ENCODE measurements around the gene XPO4.
"Not testable (repeated sequence)": the region's sequence is repeated elsewhere in the genome, so short reads cannot be mapped to it uniquely, and the experiment has no call there.

XPO4 gene

DNA sequence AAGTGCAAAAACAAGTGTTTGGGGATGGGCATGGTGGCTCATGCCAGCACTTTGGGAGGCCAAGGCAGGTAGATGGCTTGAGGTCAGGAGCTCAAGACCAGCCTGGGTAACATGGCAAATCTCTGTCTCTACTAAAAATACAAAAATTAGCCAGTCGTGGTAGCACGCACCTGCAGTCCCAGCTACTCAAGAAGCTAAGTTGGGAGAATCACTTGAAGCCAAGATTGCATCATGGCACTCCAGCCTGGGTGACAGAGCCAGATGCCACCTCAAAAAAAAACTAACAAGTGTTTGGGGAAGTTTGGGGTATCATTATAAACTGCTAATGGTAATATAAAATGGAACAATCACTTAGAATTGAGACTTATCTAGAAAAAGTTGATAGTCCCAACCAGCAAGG, 24.6 kb downstream of the XPO4 start:
- no peaks in the 10 kb centered on the region for H3K4me1 ChIP-seq (ENCODE audit: control insufficient read depth, insufficient read depth, low read length)
- H3K4me3 ChIP-seq (ENCODE audit: low read length), result no peak overlapping the region
- no peak overlapping the region for H3K9ac ChIP-seq (ENCODE audit: low read length)
- H3K27me3 ChIP-seq (ENCODE audit: control insufficient read depth, insufficient read depth, low read length), result no peaks in the 10 kb centered on the region
- H3K36me3 ChIP-seq (ENCODE audit: control insufficient read depth, insufficient read depth, low read length), result no peaks in the 10 kb centered on the region
- no peaks in the 10 kb centered on the region for H3K9me3 ChIP-seq (ENCODE audit: control insufficient read depth, low read length)

DNA sequence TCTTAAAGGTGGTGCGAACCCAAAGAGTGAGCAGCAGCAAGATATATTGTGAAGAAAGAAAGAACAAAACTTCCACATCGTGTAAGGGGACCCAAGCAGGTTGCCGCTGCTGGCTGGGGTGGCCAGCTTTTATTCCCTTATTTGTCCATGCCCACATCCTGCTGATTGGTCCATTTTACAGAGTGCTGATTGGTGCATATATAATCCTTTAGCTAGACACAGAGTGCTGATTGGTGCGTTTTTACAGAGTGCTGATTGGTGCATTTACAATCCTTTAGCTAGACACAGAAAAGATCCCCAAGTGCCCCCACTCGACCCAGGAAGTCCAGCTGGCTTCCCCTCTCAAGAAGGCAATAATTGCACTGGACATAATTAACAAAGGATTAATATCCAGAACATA, 25.7 kb downstream of the XPO4 start:
- H3K9me3 ChIP-seq (ENCODE audit: control insufficient read depth, low read length); H3K4me1 ChIP-seq (ENCODE audit: control insufficient read depth, insufficient read depth, low read length); H3K36me3 ChIP-seq (ENCODE audit: control insufficient read depth, insufficient read depth, low read length); H3K27me3 ChIP-seq (ENCODE audit: control insufficient read depth, insufficient read depth, low read length); H3K9ac ChIP-seq (ENCODE audit: low read length); H3K4me3 ChIP-seq (ENCODE audit: low read length): not testable (repeated sequence)

DNA sequence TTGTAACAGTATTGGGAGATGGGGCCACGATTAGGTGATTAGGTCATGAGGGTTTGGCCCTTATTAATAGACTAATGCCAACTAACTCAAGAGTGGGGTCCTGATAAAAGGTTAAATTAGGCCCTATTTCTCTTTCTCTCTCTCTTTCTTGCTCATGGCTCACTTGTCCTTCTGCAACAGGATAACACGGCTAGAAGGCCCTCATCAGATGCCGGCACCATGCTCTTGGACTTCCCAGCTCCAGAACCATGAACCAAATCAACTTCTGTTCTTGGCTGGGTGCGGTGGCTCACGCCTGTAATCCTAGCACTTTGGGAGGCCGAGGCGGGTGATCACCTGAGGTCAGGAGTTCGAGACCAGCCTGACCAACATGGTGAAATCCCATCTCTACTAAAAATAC, 28.1 kb downstream of the XPO4 start:
- H3K9ac ChIP-seq (ENCODE audit: low read length); H3K9me3 ChIP-seq (ENCODE audit: control insufficient read depth, low read length); H3K36me3 ChIP-seq (ENCODE audit: control insufficient read depth, insufficient read depth, low read length); H3K27me3 ChIP-seq (ENCODE audit: control insufficient read depth, insufficient read depth, low read length); H3K4me3 ChIP-seq (ENCODE audit: low read length); H3K4me1 ChIP-seq (ENCODE audit: control insufficient read depth, insufficient read depth, low read length): not testable (repeated sequence)

DNA sequence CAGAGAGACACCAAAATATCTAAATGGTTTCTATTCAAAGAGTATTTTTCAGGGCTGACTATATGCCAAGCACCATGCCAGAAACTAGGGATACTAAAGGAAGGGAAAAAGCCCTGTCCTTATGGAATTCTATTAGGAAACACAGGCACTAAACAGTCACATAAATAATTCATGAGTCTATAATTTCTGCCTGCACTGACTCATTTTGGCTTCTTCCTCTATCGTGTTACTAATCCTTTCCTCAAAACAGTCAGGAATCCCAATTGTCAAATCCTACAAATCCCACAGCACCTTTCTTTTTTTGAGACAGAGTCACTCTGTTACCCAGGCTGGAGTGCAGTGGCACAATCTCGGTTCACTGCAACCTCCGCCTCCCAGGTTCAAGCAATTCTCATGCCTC, 29.2 kb downstream of the XPO4 start:
- H3K4me1 ChIP-seq (ENCODE audit: control insufficient read depth, insufficient read depth, low read length), result no peaks in the 10 kb centered on the region
- no peak overlapping the region for H3K4me3 ChIP-seq (ENCODE audit: low read length)
- no peak overlapping the region for H3K9ac ChIP-seq (ENCODE audit: low read length)
- no peaks in the 10 kb centered on the region for H3K9me3 ChIP-seq (ENCODE audit: control insufficient read depth, low read length)
- no peaks in the 10 kb centered on the region for H3K36me3 ChIP-seq (ENCODE audit: control insufficient read depth, insufficient read depth, low read length)
- H3K27me3 ChIP-seq (ENCODE audit: control insufficient read depth, insufficient read depth, low read length), result no peaks in the 10 kb centered on the region

DNA sequence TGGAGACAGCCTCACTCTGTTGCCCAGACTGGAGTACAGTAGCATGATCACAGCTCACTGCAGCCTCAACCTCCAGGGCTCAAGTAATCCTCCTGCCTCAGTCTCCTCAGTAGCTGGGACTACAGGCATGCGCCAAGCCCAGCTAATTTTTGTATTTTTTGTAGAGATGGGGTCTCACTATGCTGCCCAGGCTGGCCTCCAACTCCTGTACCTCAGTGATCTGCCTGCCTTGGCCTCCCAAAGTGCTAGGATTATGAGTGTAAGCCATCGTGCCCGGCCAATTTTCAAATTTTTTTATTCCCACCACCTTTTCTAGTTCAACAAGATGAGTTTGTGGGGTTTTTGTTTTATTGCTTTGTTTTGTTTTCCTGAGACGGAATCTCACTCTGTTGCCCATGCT, 31.7 kb downstream of the XPO4 start:
- H3K4me1 ChIP-seq (ENCODE audit: control insufficient read depth, insufficient read depth, low read length), result no peaks in the 10 kb centered on the region
- H3K27me3 ChIP-seq (ENCODE audit: control insufficient read depth, insufficient read depth, low read length), result no peaks in the 10 kb centered on the region
- H3K9ac ChIP-seq (ENCODE audit: low read length), result no peak overlapping the region
- no peak overlapping the region for H3K4me3 ChIP-seq (ENCODE audit: low read length)
- H3K36me3 ChIP-seq (ENCODE audit: control insufficient read depth, insufficient read depth, low read length), result no peaks in the 10 kb centered on the region
- H3K9me3 ChIP-seq (ENCODE audit: control insufficient read depth, low read length), result no peaks in the 10 kb centered on the region

DNA sequence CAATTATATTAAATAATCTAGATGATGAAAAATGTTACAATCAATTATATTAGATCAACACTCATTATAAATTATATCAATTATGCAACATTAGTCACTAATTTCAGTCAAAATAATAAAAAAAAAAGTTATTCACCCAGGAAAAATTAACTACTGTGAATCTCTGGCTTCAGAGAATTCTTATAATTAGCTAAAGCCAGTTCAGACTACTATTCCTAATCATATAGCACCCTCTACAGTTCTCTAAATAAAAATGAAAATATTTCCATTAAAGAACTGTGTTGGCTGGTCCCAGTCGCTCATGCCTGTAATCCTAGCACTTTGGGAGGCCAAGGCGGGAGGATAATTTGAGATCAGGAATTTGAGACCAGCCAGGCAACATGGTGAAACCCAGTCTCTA, 33.0 kb downstream of the XPO4 start:
- Histone ChIP-seq H3K9me3 (ENCODE audit: control insufficient read depth, low read length) (no peaks in the 10 kb centered on the region), H3K36me3 (ENCODE audit: control insufficient read depth, insufficient read depth, low read length) (no peaks in the 10 kb centered on the region), H3K27me3 (ENCODE audit: control insufficient read depth, insufficient read depth, low read length) (no peaks in the 10 kb centered on the region), H3K4me3 (ENCODE audit: low read length) (no peak overlapping the region), H3K4me1 (ENCODE audit: control insufficient read depth, insufficient read depth, low read length) (no peaks in the 10 kb centered on the region), H3K9ac (ENCODE audit: low read length) (no peak overlapping the region)

DNA sequence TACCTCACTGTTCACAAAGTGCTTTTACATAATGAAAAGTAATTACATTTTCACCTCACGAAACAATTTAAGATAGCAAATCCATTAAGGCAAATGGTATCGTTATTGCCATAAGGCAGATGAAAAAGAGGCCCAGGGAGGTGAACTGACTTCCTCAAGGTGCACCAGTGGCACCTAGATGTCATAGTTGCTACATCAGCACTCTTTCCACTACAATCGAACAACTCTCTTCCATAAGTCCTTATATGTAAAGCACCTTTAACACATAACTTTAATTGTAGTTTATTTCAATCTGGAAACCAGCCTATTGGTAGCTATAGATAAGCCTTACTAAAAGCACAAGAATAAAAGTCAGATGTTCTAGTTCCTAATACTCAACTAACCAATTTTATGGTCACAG, 35.1 kb downstream of the XPO4 start:
- Histone ChIP-seq H3K36me3 (ENCODE audit: control insufficient read depth, insufficient read depth, low read length) (no peaks in the 10 kb centered on the region), H3K4me1 (ENCODE audit: control insufficient read depth, insufficient read depth, low read length) (no peaks in the 10 kb centered on the region), H3K4me3 (ENCODE audit: low read length) (no peak overlapping the region), H3K27me3 (ENCODE audit: control insufficient read depth, insufficient read depth, low read length) (no peaks in the 10 kb centered on the region), H3K9ac (ENCODE audit: low read length) (no peak overlapping the region), H3K9me3 (ENCODE audit: control insufficient read depth, low read length) (no peaks in the 10 kb centered on the region)

DNA sequence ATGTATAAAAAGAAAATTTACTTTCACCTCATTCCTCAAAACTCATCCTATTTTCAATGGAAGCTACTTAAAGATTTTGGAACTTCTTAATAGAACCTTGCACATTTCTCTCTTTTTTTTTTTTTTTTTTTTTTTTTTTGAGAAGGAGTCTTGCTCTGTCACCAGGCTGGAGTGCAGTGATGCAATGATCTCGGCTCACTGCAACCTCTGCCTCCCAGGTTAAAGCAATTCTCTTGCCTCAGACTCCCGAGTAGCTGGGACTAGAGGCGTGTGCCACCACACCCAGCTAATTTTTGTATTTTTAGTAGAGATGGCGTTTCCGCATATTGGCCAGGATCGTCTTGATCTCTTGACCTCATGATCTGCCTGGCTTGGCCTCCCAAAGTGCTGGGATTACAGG, 40.9 kb downstream of the XPO4 start:
- not testable (repeated sequence) for H3K27me3 ChIP-seq (ENCODE audit: control insufficient read depth, insufficient read depth, low read length); H3K36me3 ChIP-seq (ENCODE audit: control insufficient read depth, insufficient read depth, low read length); H3K9ac ChIP-seq (ENCODE audit: low read length); H3K4me3 ChIP-seq (ENCODE audit: low read length); H3K9me3 ChIP-seq (ENCODE audit: control insufficient read depth, low read length); H3K4me1 ChIP-seq (ENCODE audit: control insufficient read depth, insufficient read depth, low read length)

DNA sequence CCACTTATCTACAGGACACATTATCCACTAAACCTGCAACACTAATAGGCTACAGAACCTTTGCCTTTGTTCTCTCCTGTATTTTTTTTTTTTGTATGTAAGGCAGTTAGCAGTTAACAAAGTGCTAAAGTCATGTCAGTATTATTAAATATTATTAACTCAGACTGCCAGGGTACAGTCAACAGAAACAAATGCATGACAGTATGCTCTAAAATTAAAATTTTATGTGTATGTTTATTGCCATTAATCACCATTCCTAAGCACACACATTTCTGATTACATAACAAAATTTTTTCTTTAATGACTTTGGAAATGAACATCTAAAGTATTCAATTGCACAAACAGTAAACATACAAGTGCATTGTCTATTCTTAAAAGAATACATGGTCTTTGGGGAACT, 41.7 kb downstream of the XPO4 start:
- Histone ChIP-seq H3K27me3 (ENCODE audit: control insufficient read depth, insufficient read depth, low read length) (no peaks in the 10 kb centered on the region), H3K4me3 (ENCODE audit: low read length) (no peak overlapping the region), H3K4me1 (ENCODE audit: control insufficient read depth, insufficient read depth, low read length) (no peaks in the 10 kb centered on the region), H3K9ac (ENCODE audit: low read length) (no peak overlapping the region), H3K9me3 (ENCODE audit: control insufficient read depth, low read length) (no peaks in the 10 kb centered on the region), H3K36me3 (ENCODE audit: control insufficient read depth, insufficient read depth, low read length) (no peaks in the 10 kb centered on the region)

DNA sequence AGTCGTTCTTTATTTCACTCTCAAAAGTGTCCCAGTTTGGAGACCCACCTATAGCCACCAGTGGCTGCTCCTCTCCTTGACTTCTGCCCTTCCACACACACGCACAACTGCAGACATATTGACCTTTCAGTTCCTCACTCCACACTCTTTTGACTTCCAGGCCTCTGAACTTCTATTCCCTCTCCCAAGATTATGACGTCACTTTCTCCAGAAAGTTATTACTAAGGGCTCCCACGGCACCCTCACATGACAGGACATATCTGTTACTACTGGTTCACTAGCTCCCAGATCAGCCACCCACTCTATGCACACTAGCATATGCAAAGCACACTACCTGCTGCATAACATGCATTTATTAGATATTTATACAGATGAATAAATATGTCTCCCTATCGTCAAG, 45.9 kb downstream of the XPO4 start:
- Histone ChIP-seq H3K9ac (ENCODE audit: low read length) (no peak overlapping the region), H3K4me3 (ENCODE audit: low read length) (no peak overlapping the region), H3K4me1 (ENCODE audit: control insufficient read depth, insufficient read depth, low read length) (no peaks in the 10 kb centered on the region), H3K36me3 (ENCODE audit: control insufficient read depth, insufficient read depth, low read length) (no peaks in the 10 kb centered on the region), H3K27me3 (ENCODE audit: control insufficient read depth, insufficient read depth, low read length) (no peaks in the 10 kb centered on the region), H3K9me3 (ENCODE audit: control insufficient read depth, low read length) (no peaks in the 10 kb centered on the region)

DNA sequence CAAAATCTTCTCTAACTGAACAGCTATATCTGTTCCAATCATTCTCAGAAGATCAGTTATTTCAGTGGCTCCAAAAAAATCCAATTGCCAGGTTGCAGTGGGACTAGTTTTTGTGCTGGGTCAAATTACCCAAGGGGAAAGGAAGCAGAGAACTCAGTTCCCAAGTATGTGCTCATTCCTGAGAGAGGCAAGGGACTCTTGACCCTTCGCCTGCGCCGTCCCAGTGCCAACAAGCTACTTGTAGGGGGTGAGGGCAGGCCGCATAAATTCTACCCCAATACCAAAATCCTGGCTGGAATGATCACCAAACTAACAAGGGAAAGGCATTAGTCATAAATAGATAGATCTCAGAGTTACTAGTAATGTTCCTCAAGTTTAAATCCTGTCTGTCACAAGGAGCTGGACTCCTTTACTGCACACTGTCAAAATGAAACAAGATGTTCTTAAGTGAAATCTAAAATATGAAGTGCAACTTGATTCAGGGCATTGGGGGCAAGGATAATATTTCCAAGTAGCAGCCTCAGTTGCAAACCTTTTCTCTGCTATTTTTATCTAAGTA, 50.6 kb downstream of the XPO4 start:
- H3K9ac ChIP-seq (ENCODE audit: low read length), result no peak overlapping the region
- H3K9me3 ChIP-seq (ENCODE audit: control insufficient read depth, low read length), result no peaks in the 10 kb centered on the region
- H3K4me3 ChIP-seq (ENCODE audit: low read length), result no peak overlapping the region
- H3K4me1 ChIP-seq (ENCODE audit: control insufficient read depth, insufficient read depth, low read length), result peaks cover 6% of the 10 kb centered on the region
- no peaks in the 10 kb centered on the region for H3K36me3 ChIP-seq (ENCODE audit: control insufficient read depth, insufficient read depth, low read length)
- H3K27me3 ChIP-seq (ENCODE audit: control insufficient read depth, insufficient read depth, low read length), result no peaks in the 10 kb centered on the region

DNA sequence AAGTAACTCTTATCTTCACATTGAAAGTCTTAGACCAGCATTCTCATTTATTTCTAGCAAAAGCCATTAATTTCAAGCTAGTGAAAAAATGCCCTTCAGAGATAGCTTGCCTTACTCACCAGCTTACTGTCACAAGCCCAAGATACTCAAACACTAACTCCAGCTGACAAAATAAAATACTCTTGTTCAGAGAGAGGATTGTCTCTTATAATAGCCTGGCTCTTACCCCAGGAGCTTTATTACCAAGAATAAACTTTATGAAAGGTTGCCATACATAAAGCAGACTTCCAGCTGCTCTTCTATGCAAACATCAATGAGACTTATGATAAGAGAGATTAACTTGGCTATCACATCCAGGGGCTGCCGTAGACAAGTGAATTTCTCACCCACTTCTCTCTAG, 53.6 kb downstream of the XPO4 start:
- Histone ChIP-seq H3K4me1 (ENCODE audit: control insufficient read depth, insufficient read depth, low read length) (peaks cover 7% of the 10 kb centered on the region), H3K9me3 (ENCODE audit: control insufficient read depth, low read length) (no peaks in the 10 kb centered on the region), H3K4me3 (ENCODE audit: low read length) (no peak overlapping the region), H3K9ac (ENCODE audit: low read length) (no peak overlapping the region), H3K36me3 (ENCODE audit: control insufficient read depth, insufficient read depth, low read length) (no peaks in the 10 kb centered on the region), H3K27me3 (ENCODE audit: control insufficient read depth, insufficient read depth, low read length) (no peaks in the 10 kb centered on the region)

DNA sequence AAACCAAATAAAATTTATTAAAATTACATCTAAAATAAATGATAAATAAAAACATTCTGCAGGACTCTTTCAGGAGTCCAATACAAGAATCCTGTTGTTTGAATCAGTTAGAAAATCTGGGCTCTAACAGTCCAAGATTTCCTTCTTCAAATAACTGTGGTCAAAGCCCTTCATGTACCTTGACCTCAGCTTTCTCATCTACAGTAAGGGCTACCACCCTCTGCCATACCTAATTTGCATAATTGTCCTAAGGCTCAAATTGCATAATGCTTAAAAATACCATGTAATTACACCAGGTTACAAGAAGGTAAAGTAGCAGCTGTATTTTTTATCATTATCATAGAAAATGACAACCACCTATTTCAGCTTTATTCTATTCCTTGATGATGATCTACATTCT, 54.3 kb downstream of the XPO4 start:
- Histone ChIP-seq H3K9me3 (ENCODE audit: control insufficient read depth, low read length) (no peaks in the 10 kb centered on the region), H3K27me3 (ENCODE audit: control insufficient read depth, insufficient read depth, low read length) (no peaks in the 10 kb centered on the region), H3K9ac (ENCODE audit: low read length) (no peak overlapping the region), H3K4me3 (ENCODE audit: low read length) (no peak overlapping the region), H3K36me3 (ENCODE audit: control insufficient read depth, insufficient read depth, low read length) (no peaks in the 10 kb centered on the region), H3K4me1 (ENCODE audit: control insufficient read depth, insufficient read depth, low read length) (peaks cover 7% of the 10 kb centered on the region)

Measured in mucosa of stomach (tissue), 1 donor.